Smooth muscle cell of bladder (primary cell): Measurements from ENCODE around the gene OOSP1. TPM values are rescaled to one million over a fixed set of nuclear protein-coding genes. Genes with fewer than 3 reads are reported as not detected.

ENCODE experiments used
- total RNA-seq: library from RNA; depleted of rRNA; stranded (reverse); fragments of >200 nt; gene quantifications from 2 replicates; pipeline ENCODE4 v1.2.3, GENCODE V29; 2014

OOSP1 gene, protein sequence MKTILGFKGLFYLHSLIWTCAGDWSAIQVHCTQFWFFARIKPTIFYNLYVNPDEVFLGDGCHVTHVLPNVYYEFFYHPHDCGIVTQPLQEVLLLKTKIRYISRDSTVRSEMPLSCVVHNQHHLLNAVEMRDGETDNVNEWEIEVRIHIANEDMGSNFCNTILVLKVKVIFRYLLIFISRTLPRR
- not detected in 2 replicates for total RNA-seq

DNA sequence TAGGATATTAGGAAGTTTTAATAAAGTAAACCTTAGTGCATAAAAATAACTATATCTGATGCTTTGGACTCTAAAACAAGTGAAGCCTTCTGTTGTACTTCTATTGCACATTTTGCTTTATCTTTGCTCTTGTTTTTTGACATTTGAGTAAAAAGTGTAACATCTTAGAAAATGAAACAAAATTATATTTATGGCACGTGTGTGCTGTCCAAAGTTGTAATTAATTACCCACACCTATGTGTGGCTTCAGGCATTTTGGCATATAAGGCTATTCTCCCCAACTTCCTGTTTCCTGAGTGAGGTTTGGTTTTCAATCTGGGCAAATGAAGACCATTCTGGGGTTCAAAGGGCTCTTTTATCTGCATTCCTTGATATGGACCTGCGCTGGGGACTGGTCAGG, at the start of gene OOSP1:
TSS of gene OOSP1 (plus strand) at position 301 of the 400 bp plus-strand sequence. CDS start at position 324, 23 bp downstream.

DNA sequence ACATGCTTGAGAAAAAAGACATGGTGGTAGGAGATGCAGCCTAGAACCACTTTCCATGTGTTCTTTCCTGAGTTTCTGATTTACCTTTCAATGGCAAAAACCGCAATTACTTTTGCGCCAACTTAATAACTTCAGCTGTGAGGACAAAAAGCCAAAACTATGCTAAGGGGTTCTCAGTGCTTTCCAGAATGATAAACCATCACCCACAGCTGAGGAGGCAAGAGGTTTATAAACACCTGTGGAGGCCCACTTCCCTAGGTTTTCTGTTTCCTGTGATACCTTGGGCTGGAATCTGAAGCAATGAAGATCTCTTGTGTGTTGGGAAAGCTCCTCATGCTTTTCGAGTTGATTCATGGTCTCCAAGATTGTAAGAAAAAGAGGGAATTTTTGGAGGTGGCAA, 25.5 kb downstream of the OOSP1 start, which contains the start of gene OOSP4A:
TSS of gene OOSP4A (plus strand) at position 301 of the 400 bp plus-strand sequence. CDS start at position 301, 0 bp downstream.

Other genes starting within 250 kb of the OOSP1 start
- gene OR10V1, start 224.6 kb upstream of the OOSP1 start, total RNA-seq, result not detected in 2 replicates
- 11.2 and 21.4 TPM in 2 replicates for gene STX3, start 183.1 kb upstream of the OOSP1 start, total RNA-seq
- gene MRPL16, start 127.7 kb upstream of the OOSP1 start, total RNA-seq, result 39.1 and 39.3 TPM in 2 replicates
- not detected in 2 replicates for gene CBLIF, start 92.9 kb upstream of the OOSP1 start, total RNA-seq
- not detected in 2 replicates for gene TCN1, start 71.9 kb upstream of the OOSP1 start, total RNA-seq
- gene OOSP3, start 59.6 kb upstream of the OOSP1 start, total RNA-seq, result not detected in 2 replicates
- gene OOSP4A, start 25.6 kb downstream of the OOSP1 start, total RNA-seq, result not detected in 2 replicates
- gene OOSP4B, start 78.7 kb downstream of the OOSP1 start, total RNA-seq, result not detected in 2 replicates
- gene OOSP2, start 102.0 kb downstream of the OOSP1 start, total RNA-seq, result not detected in 2 replicates
- gene MS4A3, start 118.2 kb downstream of the OOSP1 start, total RNA-seq, result not detected in 2 replicates
- not detected in 2 replicates for gene MS4A2, start 150.2 kb downstream of the OOSP1 start, total RNA-seq
- gene MS4A6A, start 244.7 kb downstream of the OOSP1 start, total RNA-seq, result not detected in 2 replicates